Measurements from ENCODE around the gene PDCD4. TPM values are rescaled to one million over a fixed set of nuclear protein-coding genes. Genes with fewer than 3 reads are reported as not detected.

The PDCD4 gene
- total RNA-seq, 2 experiments from 2014 or later, result 125 TPM

DNA sequence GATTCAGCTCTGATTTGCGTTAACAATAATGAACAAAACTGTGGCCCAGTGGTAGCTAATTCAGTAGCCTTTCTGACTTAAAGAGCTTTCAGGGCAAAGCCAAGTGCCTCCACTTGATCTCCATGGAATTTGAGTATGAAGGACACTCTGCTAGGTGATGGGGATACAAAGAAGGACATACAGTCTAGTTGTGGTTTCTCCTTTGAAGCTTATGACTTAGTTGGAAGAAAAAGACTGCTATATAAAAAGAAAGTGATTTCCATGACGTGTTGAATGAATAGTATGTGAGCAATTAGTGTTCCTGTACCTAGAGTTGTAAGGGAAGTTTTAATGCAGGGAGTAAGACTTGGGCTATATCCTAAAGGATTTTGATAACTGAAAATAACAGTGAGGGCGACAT, 8.3 kb downstream of the PDCD4 start:
- Mint-ChIP-seq H3K9me3 (no peaks in the 10 kb centered on the region), H3K4me3 (peak overlapping the region; percentile 1), H3K4me1 (peaks cover 76% of the 10 kb centered on the region), H3K27me3 (no peaks in the 10 kb centered on the region), H3K27ac (peak overlapping the region; percentile 36), H3K36me3 (peaks cover 49% of the 10 kb centered on the region)
- no peak for DNase-seq

DNA sequence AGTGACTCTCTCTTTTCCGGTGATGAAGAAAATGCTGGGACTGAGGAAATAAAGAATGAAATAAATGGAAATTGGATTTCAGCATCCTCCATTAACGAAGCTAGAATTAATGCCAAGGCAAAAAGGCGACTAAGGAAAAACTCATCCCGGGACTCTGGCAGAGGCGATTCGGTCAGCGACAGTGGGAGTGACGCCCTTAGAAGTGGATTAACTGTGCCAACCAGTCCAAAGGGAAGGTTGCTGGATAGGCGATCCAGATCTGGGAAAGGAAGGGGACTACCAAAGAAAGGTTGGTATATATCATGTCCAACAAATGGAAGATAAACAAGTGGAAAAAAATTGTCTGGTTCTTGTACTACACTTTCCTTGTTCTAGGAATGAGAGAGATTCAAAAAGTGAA, 9.5 kb downstream of the PDCD4 start:
- Mint-ChIP-seq H3K27ac (peak overlapping the region; percentile 68), H3K4me1 (peaks cover 76% of the 10 kb centered on the region), H3K27me3 (no peaks in the 10 kb centered on the region), H3K9me3 (no peaks in the 10 kb centered on the region), H3K4me3 (no peak overlapping the region), H3K36me3 (peaks cover 48% of the 10 kb centered on the region)
- no peak for DNase-seq

DNA sequence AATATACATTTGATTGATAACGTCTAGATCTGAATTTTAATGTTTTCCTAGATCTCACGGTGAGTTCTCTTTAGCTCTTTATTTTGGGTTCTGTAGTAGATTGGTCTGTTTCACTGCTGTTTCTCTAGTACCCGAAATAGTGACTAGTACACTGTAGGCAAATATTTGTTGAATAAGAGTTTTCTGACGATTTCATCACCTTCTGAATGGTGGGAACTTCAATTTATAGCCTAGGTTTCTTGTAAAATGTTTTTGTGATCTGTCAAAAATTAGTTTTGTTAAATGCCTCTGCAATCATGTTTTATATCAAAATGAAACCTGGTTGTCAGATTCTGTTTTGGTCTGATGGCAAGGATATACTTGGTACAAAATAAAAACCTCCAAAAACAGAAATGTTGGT, 10.2 kb downstream of the PDCD4 start:
- Mint-ChIP-seq H3K9me3 (no peaks in the 10 kb centered on the region), H3K36me3 (peaks cover 49% of the 10 kb centered on the region), H3K27ac (peak overlapping the region; percentile 65), H3K27me3 (no peaks in the 10 kb centered on the region), H3K4me1 (peaks cover 77% of the 10 kb centered on the region), H3K4me3 (peak overlapping the region; percentile 5)
- no peak for DNase-seq

DNA sequence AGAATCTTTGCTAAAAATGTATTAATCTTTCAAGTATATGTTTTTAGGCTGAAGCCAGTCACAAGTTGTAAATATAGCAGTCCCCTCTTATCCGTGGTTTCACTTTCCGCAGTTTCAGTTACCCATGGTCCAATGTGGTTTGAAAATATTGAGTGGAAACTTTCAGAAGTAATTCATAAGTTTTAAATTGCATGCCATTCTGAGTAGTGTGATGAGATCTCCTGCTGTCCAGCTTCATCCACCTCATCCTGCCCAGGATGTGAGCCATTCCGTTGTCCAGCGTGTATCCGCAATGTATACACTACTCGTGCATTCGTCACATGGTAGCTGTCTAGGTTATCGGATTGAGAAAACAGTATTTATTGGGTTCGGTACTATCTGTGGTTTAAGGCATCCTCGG, 12.2 kb downstream of the PDCD4 start:
- Mint-ChIP-seq H3K36me3 (peaks cover 47% of the 10 kb centered on the region), H3K4me3 (peak overlapping the region; percentile 64), H3K9me3 (no peaks in the 10 kb centered on the region), H3K27ac (peak overlapping the region; percentile 84), H3K4me1 (peaks cover 69% of the 10 kb centered on the region), H3K27me3 (no peaks in the 10 kb centered on the region)
- DNase-seq, result no peak

DNA sequence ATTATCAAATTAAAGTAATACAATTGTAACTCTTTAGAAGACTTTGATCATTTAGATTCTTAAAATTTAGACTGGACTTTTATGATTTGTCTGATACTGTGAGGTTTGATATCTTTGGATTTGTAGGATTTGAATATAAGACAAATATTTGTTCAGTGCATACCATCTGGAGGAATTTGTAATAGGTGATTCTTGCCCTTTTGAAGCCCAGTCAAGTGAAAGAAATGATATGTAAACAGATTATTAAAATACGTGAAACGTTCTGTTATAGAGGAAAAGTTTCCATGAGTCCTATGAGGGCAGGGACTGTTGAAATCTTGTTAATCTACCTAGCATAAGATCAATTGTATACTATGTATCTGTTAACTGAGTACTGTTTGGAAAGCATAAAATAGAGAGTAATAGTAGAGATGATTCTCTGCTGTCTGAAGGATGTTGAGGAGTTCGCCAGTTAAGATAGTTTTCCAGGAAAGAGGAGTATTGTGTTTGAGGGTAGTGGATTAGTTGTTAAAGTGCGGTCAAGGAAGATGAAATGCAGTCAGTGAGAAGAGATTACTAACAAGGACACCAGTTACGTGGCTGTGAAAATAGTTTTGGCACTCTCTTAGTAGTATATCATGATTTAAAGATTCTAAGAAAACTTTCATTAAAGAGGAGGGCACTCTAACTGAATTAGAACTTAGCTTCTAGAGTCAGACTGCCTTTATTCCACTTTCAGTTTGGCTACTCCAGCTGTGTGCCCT, 14.4 kb downstream of the PDCD4 start:
- H3K9me3 Mint-ChIP-seq, result no peaks in the 10 kb centered on the region
- peaks cover 47% of the 10 kb centered on the region for H3K36me3 Mint-ChIP-seq
- H3K4me1 Mint-ChIP-seq, result peaks cover 59% of the 10 kb centered on the region
- peak overlapping the region; percentile 59 for H3K27ac Mint-ChIP-seq
- no peak for DNase-seq
- peak overlapping the region; percentile 1 for H3K4me3 Mint-ChIP-seq
- no peaks in the 10 kb centered on the region for H3K27me3 Mint-ChIP-seq

DNA sequence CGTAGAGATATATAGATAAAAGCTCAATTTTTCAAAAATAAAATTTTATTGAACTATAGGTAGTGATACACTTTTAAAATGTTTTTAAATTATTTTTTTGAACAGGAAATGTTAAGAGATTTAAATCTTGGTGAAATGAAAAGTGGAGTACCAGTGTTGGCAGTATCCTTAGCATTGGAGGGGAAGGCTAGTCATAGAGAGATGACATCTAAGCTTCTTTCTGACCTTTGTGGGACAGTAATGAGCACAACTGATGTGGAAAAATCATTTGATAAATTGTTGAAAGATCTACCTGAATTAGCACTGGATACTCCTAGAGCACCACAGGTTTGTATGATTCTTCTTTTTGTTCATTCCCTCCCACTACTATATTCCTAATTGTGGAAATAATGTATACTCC, 15.8 kb downstream of the PDCD4 start:
- no peak for DNase-seq
- Mint-ChIP-seq H3K9me3 (no peaks in the 10 kb centered on the region), H3K36me3 (peaks cover 41% of the 10 kb centered on the region), H3K4me3 (no peak overlapping the region), H3K27ac (peak overlapping the region; percentile 76), H3K27me3 (no peaks in the 10 kb centered on the region), H3K4me1 (peaks cover 56% of the 10 kb centered on the region)

DNA sequence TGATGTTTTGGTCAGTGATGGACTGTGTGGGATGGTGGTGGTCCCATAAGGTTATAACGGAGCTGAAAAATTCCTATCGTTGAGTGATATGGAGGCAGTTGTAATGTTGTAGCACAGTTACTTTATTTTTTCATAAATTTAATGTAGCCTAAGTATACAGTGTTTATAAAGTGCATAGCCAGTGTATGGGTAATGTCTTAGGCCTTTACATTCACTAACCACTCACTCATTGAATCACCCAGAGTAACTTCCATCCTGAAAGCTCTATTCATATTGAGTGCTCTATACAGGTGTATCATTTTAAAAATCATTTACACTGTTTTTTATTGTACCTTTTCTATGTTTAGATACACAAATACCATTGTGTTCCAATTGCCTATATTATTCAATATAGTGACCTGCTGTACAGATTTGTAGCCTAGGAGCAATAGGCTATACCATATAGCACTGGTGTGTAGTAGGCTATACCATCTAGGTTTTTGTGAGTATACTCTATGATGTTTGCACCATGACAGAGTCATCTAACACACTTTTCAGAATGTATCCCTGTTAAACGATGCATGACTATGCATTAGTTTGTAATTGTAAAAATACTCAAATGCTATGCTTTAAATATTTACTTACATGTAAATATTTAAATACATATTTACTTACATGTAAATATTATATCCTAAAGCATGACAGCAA, 21.0 kb downstream of the PDCD4 start:
- peaks cover 47% of the 10 kb centered on the region for H3K4me1 Mint-ChIP-seq
- no peak for DNase-seq
- H3K36me3 Mint-ChIP-seq, result peaks cover 24% of the 10 kb centered on the region

DNA sequence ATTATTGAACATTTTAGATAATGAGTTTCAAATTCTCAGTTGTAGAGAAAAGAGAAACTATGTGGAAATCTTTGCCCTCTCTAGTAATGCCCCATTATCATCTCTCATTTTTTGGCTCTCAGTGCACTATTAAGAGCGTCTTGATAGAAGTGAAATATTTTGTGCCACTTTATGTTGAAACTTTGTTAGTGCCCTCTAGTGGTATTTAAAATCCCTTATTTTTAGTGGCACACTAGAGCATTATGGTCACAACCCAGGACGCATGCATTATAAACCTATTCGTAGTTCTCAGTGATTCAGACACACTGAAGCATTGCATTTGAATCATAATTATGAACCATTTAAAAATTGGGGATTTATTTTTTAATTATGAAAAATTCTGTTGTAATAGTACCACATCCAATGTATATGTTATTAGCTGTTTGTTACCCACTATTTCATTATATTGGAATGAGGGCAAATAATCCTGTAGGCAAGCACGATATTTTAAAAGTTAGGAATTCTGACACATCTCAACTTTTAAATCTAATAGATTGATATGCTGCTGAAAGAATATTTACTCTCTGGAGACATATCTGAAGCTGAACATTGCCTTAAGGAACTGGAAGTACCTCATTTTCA, 21.9 kb downstream of the PDCD4 start:
- H3K36me3 Mint-ChIP-seq, result peaks cover 26% of the 10 kb centered on the region
- no peaks in the 10 kb centered on the region for H3K27me3 Mint-ChIP-seq
- no peak overlapping the region for H3K27ac Mint-ChIP-seq
- peaks cover 50% of the 10 kb centered on the region for H3K4me1 Mint-ChIP-seq
- no peak for DNase-seq
- no peak overlapping the region for H3K4me3 Mint-ChIP-seq
- H3K9me3 Mint-ChIP-seq, result no peaks in the 10 kb centered on the region

More for the DNA sequence above, 21.0 kb downstream of the PDCD4 start:
- no peaks in the 10 kb centered on the region for H3K9me3 Mint-ChIP-seq
- no peaks in the 10 kb centered on the region for H3K27me3 Mint-ChIP-seq
- H3K4me3 Mint-ChIP-seq, result no peak overlapping the region
- H3K27ac Mint-ChIP-seq, result no peak overlapping the region

DNA sequence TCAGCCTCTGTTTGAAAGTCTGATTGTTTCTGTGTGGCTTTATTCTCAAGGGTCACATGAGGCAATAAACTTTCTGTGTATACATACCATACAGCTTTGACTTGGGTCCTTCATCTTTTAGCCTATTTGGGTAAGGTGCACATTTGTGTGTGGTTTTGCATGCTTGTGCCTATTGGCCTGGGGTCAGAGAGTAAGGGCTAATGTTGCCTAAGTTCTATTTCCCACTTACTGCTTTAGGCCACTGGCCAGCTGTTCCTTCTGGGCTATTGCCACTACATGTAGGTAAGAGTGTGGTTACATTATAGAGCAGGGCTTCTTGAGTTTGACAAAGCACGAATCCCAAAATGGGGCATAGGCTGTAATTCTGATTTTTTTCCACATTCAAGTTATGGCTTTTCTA, 25.5 kb downstream of the PDCD4 start:
- H3K36me3 Mint-ChIP-seq, result peaks cover 37% of the 10 kb centered on the region
- no peaks in the 10 kb centered on the region for H3K9me3 Mint-ChIP-seq
- peak overlapping the region; percentile 56 for H3K27ac Mint-ChIP-seq
- peaks cover 50% of the 10 kb centered on the region for H3K4me1 Mint-ChIP-seq
- no peak for DNase-seq
- H3K27me3 Mint-ChIP-seq, result no peaks in the 10 kb centered on the region
- no peak overlapping the region for H3K4me3 Mint-ChIP-seq

DNA sequence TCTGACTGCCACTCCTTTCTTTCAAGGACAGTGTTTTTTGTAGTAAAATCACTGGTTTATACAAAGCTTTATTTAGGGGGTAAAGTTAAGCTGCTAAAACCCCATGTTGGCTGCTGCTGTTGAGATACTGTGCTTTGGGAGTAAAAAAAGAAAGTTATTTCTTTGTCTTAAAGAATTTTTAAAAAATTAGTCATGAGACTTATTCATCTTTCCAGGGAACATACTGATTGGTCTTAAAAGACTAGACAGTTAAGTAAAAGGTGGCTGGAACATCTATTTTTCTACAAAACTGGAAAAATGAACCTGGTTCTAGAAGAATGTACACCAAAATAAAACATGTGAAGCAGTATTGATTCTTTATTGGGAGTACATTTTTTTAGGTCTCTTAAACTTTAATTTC, 26.7 kb downstream of the PDCD4 start:
- Mint-ChIP-seq H3K4me1 (peaks cover 55% of the 10 kb centered on the region), H3K36me3 (peaks cover 48% of the 10 kb centered on the region), H3K27me3 (no peaks in the 10 kb centered on the region), H3K27ac (no peak overlapping the region), H3K4me3 (no peak overlapping the region), H3K9me3 (no peaks in the 10 kb centered on the region)
- no peak for DNase-seq

DNA sequence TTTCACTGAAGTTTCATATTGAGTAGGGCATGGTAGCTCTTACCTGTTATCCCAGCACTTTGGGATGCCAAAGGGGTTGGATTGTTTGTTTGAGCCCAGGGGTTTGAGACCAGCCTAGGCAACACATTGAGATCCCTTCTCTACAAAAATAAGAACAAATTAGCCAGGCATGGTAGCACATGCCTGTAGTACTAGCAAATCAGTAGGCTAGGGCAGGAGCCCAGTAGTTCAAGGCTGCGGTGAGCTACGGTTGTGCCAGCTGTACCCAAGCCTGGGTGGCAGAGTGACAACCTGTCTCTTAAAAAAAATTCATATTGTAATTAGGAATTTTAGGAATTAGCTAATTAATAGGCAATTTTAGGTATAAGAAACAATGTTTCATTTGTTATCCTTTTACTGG, 29.3 kb downstream of the PDCD4 start:
- peaks cover 55% of the 10 kb centered on the region for H3K4me1 Mint-ChIP-seq
- H3K27ac Mint-ChIP-seq, result peak overlapping the region; percentile 87
- peaks cover 59% of the 10 kb centered on the region for H3K36me3 Mint-ChIP-seq
- H3K9me3 Mint-ChIP-seq, result no peaks in the 10 kb centered on the region
- no peak overlapping the region for H3K4me3 Mint-ChIP-seq
- no peaks in the 10 kb centered on the region for H3K27me3 Mint-ChIP-seq
- no peak for DNase-seq

DNA sequence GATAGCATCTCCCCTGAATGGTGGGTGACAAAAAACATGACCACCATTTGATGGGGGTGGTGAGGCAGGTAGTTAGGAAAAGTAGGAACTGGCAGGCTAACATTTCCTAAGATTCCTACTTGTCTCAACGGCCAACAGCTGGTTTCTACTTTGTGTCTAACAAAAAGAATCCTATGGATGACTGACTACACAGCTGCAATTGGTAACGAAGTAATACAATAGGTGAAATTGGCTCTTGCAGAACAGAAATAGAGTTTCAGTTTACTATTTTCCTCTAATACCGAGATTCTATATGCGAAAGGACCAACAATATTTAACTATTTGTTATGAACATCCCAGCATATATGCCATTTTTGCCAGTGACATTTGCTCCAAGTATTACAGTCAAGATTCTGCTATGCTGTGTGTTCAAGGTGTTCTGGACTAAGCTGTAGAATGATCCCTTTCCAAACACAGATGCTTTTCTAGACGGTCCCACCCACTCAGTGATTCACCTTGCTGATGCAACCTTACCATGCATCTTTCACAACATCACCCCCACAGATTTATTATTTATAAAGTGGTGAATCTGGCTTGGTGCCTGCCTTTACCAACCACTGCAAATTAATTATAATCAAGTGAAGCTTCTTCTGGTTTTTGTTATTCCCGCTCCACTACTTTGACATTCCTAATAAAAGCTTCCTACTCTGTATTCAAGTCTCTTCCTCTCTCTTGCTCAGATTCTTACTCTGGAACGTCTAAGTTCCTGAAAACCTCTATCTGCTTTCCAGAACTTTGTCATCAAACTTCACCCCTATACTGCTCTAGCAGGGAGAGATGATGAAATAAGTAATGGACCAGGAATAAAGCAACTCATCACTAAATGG, 30.5 kb downstream of the PDCD4 start:
- H3K4me1 Mint-ChIP-seq, result peaks cover 47% of the 10 kb centered on the region
- peak; percentile 40 for DNase-seq
- H3K27ac Mint-ChIP-seq, result peak overlapping the region; percentile 87
- no peaks in the 10 kb centered on the region for H3K27me3 Mint-ChIP-seq
- H3K4me3 Mint-ChIP-seq, result no peak overlapping the region
- no peaks in the 10 kb centered on the region for H3K9me3 Mint-ChIP-seq
- H3K36me3 Mint-ChIP-seq, result peaks cover 60% of the 10 kb centered on the region

DNA sequence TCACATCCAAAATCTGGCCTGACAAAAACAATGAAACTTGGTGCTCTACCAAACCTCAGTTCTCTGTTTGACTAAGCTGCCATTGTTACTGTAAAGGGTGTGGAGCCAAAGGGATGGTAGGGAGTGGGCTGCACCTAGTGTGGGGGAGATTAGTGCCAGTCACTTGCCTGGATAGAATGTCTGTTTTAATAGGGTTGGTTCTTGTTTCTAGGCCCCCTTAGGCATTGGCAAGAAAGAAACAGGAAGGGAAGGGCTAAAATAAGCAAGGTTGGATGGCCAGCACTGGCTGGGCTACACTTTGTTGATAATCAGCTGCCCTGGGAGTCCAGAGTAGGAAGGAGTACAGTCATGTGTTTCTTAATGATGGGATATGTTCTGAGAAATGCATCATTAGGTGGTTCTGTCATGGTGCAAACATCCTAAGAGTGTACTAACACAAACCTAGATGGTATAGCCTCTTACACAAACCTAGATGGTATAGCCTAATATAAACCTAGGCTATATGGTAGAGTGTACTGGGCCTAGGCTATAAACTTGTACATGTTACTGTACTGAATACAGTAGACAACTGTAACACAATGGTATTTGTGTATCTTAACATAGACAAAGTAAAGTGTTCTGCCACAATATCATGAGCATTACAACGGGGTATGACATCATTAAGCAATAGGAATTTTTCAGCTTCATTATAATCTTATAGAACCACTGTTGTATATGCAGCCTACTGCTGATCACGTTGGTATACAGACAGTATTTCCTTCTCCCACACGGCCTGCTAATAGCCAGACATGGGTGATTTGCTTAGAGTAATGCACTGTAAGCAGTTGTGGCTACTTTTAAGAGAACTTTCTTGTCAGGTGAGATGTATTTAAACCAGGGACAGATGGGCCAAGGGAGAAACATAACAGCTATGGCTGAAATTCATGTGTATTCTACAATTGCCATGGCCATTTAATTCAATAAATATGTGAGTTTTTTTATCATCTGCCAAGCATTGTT, 31.9 kb downstream of the PDCD4 start:
- Mint-ChIP-seq H3K27ac (peak overlapping the region; percentile 87), H3K4me1 (peaks cover 43% of the 10 kb centered on the region), H3K9me3 (no peaks in the 10 kb centered on the region), H3K27me3 (no peaks in the 10 kb centered on the region), H3K36me3 (peaks cover 58% of the 10 kb centered on the region), H3K4me3 (no peak overlapping the region)
- peak; percentile 32 for DNase-seq

DNA sequence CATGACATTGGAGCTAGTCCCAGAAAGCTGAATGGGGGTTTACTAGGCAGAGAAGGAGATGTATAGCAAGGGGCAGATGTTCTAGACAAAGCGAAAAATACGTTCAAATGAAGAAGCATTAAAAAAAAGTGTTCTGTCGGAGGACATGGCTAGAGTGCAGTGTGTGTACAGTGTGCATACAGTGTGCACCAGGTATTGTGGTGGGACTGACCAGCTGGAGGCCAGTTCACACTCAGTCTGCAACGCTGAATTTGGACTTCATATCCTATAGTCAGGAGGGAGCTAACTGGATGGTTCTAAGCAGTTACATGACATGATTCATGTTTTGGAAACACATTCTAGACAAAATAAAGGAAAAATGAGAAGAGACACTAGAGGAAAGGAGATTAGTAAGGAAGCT, 38.4 kb downstream of the PDCD4 start:
- no peak for DNase-seq
- Mint-ChIP-seq H3K9me3 (no peaks in the 10 kb centered on the region), H3K4me1 (peaks cover 14% of the 10 kb centered on the region), H3K27me3 (no peaks in the 10 kb centered on the region), H3K27ac (no peak overlapping the region), H3K4me3 (no peak overlapping the region), H3K36me3 (peaks cover 19% of the 10 kb centered on the region)

Measured in activated naive CD8-positive, alpha-beta T cell treated with anti-CD3 and anti-CD28 coated beads for 36 hours (primary cell).